ENCODE results near the gene MAB21L3. TPM values are rescaled to one million over a fixed set of nuclear protein-coding genes. Genes with fewer than 3 reads are reported as not detected.

The MAB21L3 gene
- 0.12 TPM in 1 of 2 replicates, not detected in the other for total RNA-seq (ENCODE audit: low replicate concordance)

DNA sequence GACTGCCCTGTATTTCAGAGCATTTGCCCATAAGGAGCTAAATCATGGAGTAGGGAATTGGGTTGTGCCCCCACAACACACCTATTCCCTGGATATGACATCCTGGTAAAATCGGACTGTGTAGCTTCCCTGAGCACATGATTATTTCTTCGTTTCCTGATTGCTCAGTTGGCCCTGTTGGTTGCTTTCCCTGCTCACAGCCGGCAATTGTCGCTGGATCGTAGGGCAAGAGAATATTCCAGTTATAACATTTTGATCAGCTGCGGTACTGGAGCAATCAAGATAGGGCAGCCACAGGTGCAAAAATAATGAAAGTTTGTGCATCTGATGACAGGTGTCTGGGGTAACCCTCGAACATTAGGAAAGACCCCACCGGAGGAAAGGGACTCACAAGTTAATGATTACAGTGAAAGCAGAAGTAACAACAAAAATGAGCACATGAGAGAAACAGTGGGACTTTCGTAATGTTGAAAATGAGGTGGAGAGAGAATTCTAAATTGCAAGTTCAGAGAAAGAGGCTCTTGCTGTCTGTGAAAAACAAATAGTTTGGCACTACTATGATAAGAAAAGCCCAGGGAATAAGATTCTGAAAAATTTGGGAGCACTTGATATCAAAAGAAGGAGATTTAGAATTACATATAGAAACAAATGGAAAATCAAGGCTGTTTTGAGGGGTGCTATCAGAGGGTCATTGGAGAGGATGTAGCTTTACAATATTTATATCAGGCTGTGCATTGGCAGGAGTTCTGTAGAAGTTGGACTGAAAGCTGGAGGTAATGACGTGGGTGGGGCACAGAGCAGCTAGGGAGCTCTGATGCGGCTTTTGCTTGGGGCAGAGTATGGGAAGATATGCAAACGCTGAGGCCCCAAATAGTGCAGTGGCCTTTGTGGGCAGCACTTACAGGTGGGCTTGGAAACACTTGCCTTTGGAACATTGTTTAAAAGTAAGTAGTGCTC, at the start of gene MAB21L3:
Gene MAB21L3, plus strand, starts transcription at position 833 of the 957 bp plus-strand sequence. CDS start 1,217 bp downstream, outside the sequence.

Other genes with a start within 250 kb of the MAB21L3 start
- 3.0 and 6.9 TPM in 2 replicates for gene SLC22A15, start 134.9 kb upstream of the MAB21L3 start, total RNA-seq (ENCODE audit: low replicate concordance)